GM10266 (cell line): ENCODE measurements around the gene MCEE.

Experiments
- DNase-seq: peaks from one replicate; pipeline ENCODE4 v3.0.0; 2012; ENCODE audit errors: extremely low spot score
- TF ChIP-seq, protein P1 (sequence below): IDR thresholded peaks from 2 replicates; pipeline ENCODE4 v1.5.1; 2012; ENCODE audit warnings: mild to moderate bottlenecking, low read depth; ENCODE audit not compliant: control insufficient read depth, insufficient read depth; ENCODE audit errors: missing control alignments

Gene MCEE

DNA sequence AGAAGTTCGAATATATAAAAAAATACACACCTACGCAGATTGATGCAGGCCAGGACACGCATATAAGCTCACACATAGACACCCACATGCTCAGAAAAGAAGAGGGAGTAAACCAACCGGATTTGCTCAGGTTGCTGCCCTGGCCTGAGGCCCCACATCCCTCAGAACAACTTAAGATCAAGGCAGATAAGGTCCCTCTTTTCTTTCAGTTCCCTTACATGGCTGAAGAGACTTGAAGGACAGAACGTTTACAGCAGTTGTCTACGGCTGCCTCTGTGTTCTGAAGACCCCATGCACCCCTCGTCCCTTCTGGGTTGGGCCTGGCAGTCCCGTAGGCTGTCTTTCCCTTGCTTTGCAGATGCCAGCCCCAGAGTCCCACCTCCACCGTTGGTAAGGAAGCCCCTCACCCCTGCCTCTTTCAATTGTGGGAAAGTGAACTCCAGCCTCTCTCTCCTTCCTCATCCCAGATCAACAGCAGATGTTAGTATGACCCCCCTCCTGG lies 65.9 kb downstream of the MCEE start:
- TF ChIP-seq, protein P1, sequence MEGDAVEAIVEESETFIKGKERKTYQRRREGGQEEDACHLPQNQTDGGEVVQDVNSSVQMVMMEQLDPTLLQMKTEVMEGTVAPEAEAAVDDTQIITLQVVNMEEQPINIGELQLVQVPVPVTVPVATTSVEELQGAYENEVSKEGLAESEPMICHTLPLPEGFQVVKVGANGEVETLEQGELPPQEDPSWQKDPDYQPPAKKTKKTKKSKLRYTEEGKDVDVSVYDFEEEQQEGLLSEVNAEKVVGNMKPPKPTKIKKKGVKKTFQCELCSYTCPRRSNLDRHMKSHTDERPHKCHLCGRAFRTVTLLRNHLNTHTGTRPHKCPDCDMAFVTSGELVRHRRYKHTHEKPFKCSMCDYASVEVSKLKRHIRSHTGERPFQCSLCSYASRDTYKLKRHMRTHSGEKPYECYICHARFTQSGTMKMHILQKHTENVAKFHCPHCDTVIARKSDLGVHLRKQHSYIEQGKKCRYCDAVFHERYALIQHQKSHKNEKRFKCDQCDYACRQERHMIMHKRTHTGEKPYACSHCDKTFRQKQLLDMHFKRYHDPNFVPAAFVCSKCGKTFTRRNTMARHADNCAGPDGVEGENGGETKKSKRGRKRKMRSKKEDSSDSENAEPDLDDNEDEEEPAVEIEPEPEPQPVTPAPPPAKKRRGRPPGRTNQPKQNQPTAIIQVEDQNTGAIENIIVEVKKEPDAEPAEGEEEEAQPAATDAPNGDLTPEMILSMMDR: no peak
- DNase-seq: peak; percentile 43

DNA sequence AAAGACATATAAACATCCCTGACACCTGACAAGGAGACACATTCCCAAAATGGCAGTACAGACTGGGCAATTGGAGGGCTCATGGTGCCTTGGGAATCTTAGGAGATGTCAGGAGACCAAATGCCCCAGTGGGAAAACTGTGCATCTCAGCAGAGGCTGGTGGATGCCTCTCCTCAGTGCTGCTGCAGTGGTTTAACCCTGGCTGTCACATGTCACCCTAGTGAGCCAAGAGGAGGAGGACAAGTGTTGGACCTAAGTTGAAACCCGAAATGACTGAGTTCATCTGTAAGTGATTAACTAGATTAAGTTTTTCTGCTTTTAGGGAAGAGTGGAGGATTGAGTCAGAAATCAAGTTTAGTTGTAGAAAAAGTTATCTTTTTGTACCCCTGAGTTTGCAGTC lies 66.8 kb downstream of the MCEE start:
- TF ChIP-seq, protein P1: no peak
- DNase-seq: no peak

DNA sequence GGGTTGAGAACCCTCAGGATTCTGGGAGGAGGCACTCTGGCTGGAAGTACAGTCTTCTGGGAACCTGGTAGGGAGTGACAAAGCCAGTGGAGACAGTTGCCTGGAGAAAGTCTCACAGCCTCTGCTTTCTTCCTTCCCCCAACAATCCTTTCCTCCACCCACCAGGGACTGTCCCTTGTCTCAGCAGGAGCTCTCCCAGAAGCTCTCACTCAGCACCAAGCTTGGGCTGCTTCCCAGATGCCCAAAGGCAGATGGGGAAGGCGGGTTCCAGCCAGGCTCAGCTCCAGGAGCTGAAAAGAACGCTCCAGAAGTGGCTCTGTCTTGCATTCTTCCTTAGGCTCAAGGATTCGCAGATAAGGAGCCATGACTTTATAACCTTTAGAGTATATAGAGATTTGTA lies 69.2 kb downstream of the MCEE start:
- TF ChIP-seq, protein P1: no peak
- DNase-seq: no peak

DNA sequence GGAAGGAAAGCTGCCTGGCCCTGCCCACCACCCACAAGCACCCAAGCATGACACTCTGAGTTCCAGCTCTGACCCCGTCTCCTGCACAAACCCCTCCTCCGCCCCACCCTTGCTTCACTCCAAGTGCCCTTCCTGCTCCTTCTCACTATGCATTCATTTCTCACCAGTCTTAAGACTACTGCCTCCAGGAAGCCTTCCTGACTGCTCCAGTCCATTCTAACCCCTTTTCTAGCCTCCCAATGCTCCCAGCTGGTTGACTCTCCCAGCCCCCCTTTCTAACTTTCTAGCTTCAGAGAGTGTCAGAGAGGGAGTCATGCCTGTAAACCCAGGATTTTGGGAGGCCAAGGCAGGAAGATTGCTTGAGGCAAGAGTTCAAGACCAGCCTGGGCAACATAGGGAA lies 69.8 kb downstream of the MCEE start:
- DNase-seq: no peak
- TF ChIP-seq, protein P1: no peak
